Bronchial epithelial cell (primary cell): Measurements from ENCODE around the gene IL21R. TPM values are rescaled to one million over a fixed set of nuclear protein-coding genes. Genes with fewer than 3 reads are reported as not detected.

ENCODE experiments used
- DNase-seq: peaks from one replicate; pipeline ENCODE4 v3.0.0-alpha.2; 2010; ENCODE audit warnings: low read depth
- FAIRE-seq: peaks from 2 replicates; lab custom pipeline; 2011; peaks lifted over from hg19 to GRCh38; lab: Jason Lieb, UNC
- H3K27me3 ChIP-seq: 2 replicates; pipeline ENCODE4 v1.5.1; 2011; ENCODE audit warnings: low read length; ENCODE audit not compliant: control insufficient read depth, insufficient read depth
- H3K36me3 ChIP-seq: 2 replicates; pipeline ENCODE4 v1.5.1; 2011; ENCODE audit warnings: low read length; ENCODE audit not compliant: control insufficient read depth, insufficient read depth
- H3K4me3 ChIP-seq: 2 replicates; pipeline ENCODE4 v1.5.1; 2011; ENCODE audit warnings: mild to moderate bottlenecking, low read depth, low read length, control low read depth
- CTCF ChIP-seq: IDR thresholded peaks from 2 replicates; pipeline ENCODE4 v1.5.1; 2011; ENCODE audit warnings: mild to moderate bottlenecking, moderate library complexity, low read length, control low read depth, inconsistent platforms; ENCODE audit not compliant: insufficient read depth, severe bottlenecking
- total RNA-seq: library from RNA; depleted of rRNA; stranded (reverse); fragments of >200 nt; gene quantifications from 2 replicates; pipeline ENCODE4 v1.2.1, GENCODE V29; 2014

IL21R gene
- total RNA-seq, 1 donor from 2014 or later = not detected

- Histone ChIP-seq H3K27me3 (no peaks in the 10 kb centered on the region), H3K4me3 (no peak overlapping the region), H3K36me3 (no peaks in the 10 kb centered on the region)
- FAIRE-seq (no peak), DNase-seq (no peak)
- TF ChIP-seq CTCF = no peak
These were observed 46.8 kb downstream of the IL21R start for GRCh38 chr16:27448532-27449433.

GRCh38 chr16:27449434-27450195, 47.6 kb downstream of the IL21R start:
- no peaks in the 10 kb centered on the region for H3K27me3 ChIP-seq
- no peak for DNase-seq
- no peak for TF ChIP-seq CTCF
- H3K36me3 ChIP-seq = no peaks in the 10 kb centered on the region
- peak; percentile 13 for FAIRE-seq
- H3K4me3 ChIP-seq = no peak overlapping the region

- TF ChIP-seq CTCF = no peak
- FAIRE-seq = no peak
- no peaks in the 10 kb centered on the region for H3K36me3 ChIP-seq
- no peak overlapping the region for H3K4me3 ChIP-seq
- no peaks in the 10 kb centered on the region for H3K27me3 ChIP-seq
- no peak for DNase-seq
These were observed 48.2 kb downstream of the IL21R start for GRCh38 chr16:27450196-27450549.

GRCh38 chr16:27452569-27453493, 50.9 kb downstream of the IL21R start:
- Histone ChIP-seq H3K4me3 (no peak overlapping the region), H3K36me3 (no peaks in the 10 kb centered on the region), H3K27me3 (no peaks in the 10 kb centered on the region)
- TF ChIP-seq CTCF = no peak
- DNase-seq (no peak), FAIRE-seq (no peak)

GRCh38 chr16:27453494-27453825, 51.5 kb downstream of the IL21R start:
- Histone ChIP-seq H3K36me3 (no peaks in the 10 kb centered on the region), H3K4me3 (no peak overlapping the region), H3K27me3 (no peaks in the 10 kb centered on the region)
- DNase-seq = no peak
- no peak for TF ChIP-seq CTCF
- no peak for FAIRE-seq
